DMS53 (cell line): ENCODE data around the gene GPR179.

Experiments used
- DNase-seq: peaks from one replicate; lab custom pipeline; 2025; lab: John Stamatoyannopoulos, UW

GPR179 gene

GRCh38 chr17:38349097-38349730, 5.5 kb upstream of the GPR179 start:
- DNase-seq = peak; percentile 88

DNA sequence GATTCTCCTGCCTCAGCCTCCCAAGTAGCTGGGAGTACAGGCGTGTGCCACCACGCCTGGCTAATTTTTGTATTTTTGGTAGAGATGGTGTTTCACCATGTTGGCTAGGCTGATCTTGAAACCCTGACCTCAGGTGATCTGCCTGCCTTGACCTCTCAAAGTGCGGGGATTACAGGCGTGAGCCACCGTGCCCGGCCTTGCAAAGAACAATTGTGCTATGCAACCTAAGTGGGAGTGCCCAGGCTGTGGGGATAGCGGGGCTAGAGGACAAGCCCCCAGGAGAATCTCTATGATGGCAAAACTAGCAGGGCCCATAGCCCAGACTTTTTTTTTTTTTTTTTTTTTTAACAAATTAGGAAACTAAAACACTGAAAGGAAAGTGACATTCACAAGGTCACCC, 2.0 kb upstream of the GPR179 start:
- DNase-seq = no peak

- no peak for DNase-seq
Observed at GRCh38 chr17:38344420-38344745, 627 bp upstream of the GPR179 start.

- no peak for DNase-seq
Observed at GRCh38 chr17:38342886-38343607, 709 bp downstream of the GPR179 start.

GRCh38 chr17:38341035-38341721, 2.6 kb downstream of the GPR179 start:
- peak; percentile 81 for DNase-seq

GRCh38 chr17:38339891-38340290, 3.9 kb downstream of the GPR179 start:
- no peak for DNase-seq

- DNase-seq = no peak
Observed at GRCh38 chr17:38338535-38338934, 5.2 kb downstream of the GPR179 start.

DNA sequence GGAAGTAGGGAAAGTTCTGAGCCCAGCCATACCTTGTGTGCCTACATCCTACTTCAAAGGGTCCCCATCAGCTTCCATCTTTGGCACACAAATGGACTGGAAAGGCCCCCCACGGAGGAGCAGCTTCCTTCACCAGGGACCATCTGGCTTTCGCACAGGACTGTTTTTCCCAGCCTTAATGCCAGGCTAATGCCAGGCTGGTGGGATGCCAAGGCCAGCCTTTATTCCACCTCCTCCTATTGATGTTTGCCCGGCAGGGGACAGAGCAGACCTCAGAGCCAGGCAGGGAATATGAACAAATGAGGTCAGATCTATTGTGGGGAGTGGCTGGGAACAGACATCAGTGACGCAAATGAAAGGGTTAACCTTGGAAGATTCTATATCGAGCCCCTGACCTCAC, 5.7 kb downstream of the GPR179 start:
- DNase-seq = no peak

DNA sequence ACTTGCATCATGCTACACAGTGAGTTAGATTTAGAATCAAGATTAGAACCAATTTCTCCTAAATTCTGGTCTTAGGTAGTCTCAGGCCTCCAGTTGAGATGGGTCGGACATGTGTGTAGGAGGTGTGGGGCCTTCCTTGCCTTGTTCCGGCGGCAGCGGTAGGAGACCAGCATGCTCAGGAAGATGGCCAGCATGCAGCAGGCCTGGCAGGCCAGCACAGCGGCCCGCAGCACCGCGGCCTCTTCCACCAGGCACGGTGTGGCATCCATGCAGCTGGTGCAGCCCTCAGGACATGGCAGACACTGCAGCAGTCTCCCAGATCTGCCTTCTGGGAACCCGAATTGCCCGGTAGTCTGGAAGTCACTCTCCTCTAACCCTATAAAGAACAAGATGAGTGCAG, 6.9 kb downstream of the GPR179 start:
- no peak for DNase-seq

- DNase-seq = no peak
Observed at GRCh38 chr17:38334480-38335364, 9.0 kb downstream of the GPR179 start.

- peak; percentile 55 for DNase-seq
Observed at GRCh38 chr17:38333635-38334295, 10.0 kb downstream of the GPR179 start.

- no peak for DNase-seq
Observed at GRCh38 chr17:38332735-38333134, 11.0 kb downstream of the GPR179 start.

DNA sequence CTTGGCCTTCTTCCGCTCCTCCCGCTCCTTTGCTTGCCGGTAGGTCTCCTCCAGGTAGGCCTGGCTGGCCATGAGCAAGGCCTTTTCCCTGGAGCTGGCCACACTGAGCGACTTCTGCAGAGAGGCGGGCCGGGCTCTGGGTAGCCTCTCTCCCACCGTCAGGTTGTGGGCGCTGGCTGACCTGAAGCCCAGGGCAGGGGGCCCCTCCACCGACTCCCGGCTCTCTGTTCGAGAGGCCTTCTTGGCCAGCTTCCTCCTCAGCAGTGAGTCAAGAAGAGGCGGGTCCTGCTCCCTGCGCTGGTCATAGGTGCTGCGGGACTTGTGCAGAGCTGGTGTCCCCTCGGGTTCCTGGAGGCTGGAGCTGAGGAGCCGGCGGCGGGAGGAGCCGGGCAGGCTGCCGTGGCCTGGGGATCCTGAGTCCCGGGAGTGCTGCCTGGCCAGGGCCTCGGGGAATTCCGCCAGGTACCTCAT, 12.8 kb downstream of the GPR179 start:
- no peak for DNase-seq

- DNase-seq = no peak
Observed at GRCh38 chr17:38329808-38330730, 13.7 kb downstream of the GPR179 start.

DNA sequence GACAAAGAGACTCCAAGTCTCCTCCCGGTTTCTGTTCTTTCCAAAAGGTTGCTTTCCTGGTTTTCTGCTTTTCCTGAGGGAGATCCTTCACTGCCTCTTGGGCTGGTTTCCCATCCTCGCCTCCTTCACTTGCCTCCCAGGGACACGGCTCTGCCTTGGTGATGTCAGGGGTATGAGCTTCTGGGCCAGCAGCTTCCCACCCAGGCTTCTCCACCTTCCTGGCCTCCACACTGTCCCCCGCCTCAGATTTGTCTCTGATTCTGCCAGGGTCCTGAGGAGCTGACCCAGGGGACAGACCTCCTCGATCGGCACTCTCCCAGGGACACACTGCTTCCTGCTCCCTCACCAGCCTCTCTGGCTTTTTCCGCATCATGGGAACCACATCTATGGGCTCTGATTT, 14.5 kb downstream of the GPR179 start:
- DNase-seq = no peak

GRCh38 chr17:38328620-38329019, 15.1 kb downstream of the GPR179 start:
- DNase-seq = peak; percentile 9

GRCh38 chr17:38327936-38328335, 15.8 kb downstream of the GPR179 start:
- no peak for DNase-seq

- DNase-seq = no peak
Observed at GRCh38 chr17:38326996-38327792, 16.6 kb downstream of the GPR179 start.

GRCh38 chr17:38325221-38325851, 18.4 kb downstream of the GPR179 start:
- DNase-seq = no peak
